Skeletal muscle cell (primary cell): ENCODE measurements around the gene HDX.
"Not testable (repeated sequence)": the region's sequence is repeated elsewhere in the genome, so short reads cannot be mapped to it uniquely, and the experiment has no call there.

Experiments
- DNase-seq: peaks from one replicate; pipeline ENCODE4 v3.0.0-alpha.2; 2010; ENCODE audit warnings: low read depth
- H3K4me3 ChIP-seq: 2 replicates; pipeline ENCODE4 v1.5.1; 2011; ENCODE audit warnings: low read depth, mild to moderate bottlenecking, control low read depth, low read length, moderate library complexity

The HDX gene

GRCh38 chrX:84340968-84341367 is 161.3 kb downstream of the HDX start:
- no peak overlapping the region for H3K4me3 ChIP-seq
- DNase-seq, result peak; percentile 30

- H3K4me3 ChIP-seq, result no peak overlapping the region
- no peak for DNase-seq
Measured at GRCh38 chrX:84339507-84340364, 162.5 kb downstream of the HDX start.

DNA sequence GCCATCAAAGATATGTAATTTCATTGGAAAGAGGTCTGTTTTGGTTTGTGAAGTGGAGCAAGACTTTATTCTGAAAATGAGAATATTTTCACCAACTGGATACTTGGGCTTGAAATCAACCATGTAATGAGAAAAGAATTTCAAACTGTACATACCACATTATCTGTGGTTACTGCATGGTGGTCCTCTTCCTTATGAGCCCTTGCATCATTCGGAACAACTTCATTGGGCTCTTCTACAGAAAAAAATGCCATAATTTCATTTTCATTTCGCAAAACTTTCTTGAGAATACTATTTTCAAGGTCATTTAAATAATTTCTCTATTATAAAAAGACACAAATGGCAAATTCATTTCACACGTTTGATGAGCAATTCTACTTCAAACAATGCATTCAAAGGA is 165.6 kb downstream of the HDX start:
- DNase-seq, result no peak
- no peak overlapping the region for H3K4me3 ChIP-seq

DNA sequence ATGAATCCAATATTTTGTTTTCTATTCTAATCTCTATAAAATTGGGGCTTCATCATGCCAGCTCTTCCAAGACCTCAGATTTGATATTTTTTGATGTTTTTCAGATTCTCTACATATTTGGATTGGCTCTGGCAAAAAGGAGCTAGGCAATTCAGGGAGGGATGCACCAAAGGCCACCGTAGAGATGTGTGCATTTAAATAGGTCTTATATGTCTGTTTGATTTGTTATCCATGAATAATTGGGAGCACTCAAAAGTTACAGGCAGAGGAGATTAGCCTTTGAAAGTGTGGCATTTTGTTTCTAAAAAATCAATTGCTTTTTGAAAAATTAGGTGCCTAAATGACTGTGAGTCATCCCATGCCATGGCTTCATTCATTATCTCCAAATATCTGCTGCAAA is 167.1 kb downstream of the HDX start:
- no peak for DNase-seq
- no peak overlapping the region for H3K4me3 ChIP-seq

GRCh38 chrX:84322083-84322827 is 180.0 kb downstream of the HDX start:
- no peak for DNase-seq
- no peak overlapping the region for H3K4me3 ChIP-seq

GRCh38 chrX:84320614-84321013 is 181.6 kb downstream of the HDX start:
- H3K4me3 ChIP-seq, result no peak overlapping the region
- no peak for DNase-seq

DNA sequence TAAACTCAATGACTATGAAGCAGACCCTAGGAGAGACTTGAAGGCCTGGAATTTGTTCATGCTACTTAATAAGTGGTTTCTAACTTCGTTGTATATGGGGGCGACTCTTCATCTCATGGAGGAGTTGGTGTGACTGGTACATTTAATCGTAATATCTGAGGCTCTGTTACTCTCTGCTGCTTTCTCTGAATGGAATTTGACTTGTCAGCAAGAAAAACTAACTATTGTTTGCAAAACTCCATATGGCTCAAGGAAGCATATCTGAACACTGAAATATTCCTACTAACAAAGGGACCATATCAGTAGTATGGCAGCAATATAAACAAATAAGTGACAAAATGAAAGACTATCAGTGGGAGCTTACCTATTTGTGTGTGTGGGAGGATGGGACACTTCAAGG is 182.2 kb downstream of the HDX start:
- no peak overlapping the region for H3K4me3 ChIP-seq
- no peak for DNase-seq

GRCh38 chrX:84318661-84319060 is 183.6 kb downstream of the HDX start:
- no peak overlapping the region for H3K4me3 ChIP-seq
- no peak for DNase-seq

- DNase-seq, H3K4me3 ChIP-seq: not testable (repeated sequence)
Measured at GRCh38 chrX:84315946-84316345, 186.3 kb downstream of the HDX start.
